Hepatocyte (in vitro differentiated cells): ENCODE measurements around the gene CALR.

Source experiments
- EZH2 ChIP-seq: fragments of 200-600 bp; sonication (generic); IDR thresholded peaks from 2 replicates; pipeline ENCODE4 v1.6.1; 2016; ENCODE audit warnings: antibody characterized with exemption, mild to moderate bottlenecking, borderline replicate concordance
- EZH2phosphoT487 ChIP-seq: fragments of 200-600 bp; sonication (generic); IDR thresholded peaks from one replicate; pipeline ENCODE4 v1.6.1; 2018; ENCODE audit warnings: antibody characterized with exemption, mild to moderate bottlenecking, low read depth, moderate library complexity; ENCODE audit not compliant: unreplicated experiment, severe bottlenecking
- TF ChIP-seq, protein P1 (sequence below): fragments of 200-600 bp; sonication (generic); IDR thresholded peaks from 2 replicates; pipeline ENCODE4 v1.5.1; 2016; ENCODE audit warnings: antibody characterized with exemption, mild to moderate bottlenecking; ENCODE audit not compliant: poor library complexity

DNA sequence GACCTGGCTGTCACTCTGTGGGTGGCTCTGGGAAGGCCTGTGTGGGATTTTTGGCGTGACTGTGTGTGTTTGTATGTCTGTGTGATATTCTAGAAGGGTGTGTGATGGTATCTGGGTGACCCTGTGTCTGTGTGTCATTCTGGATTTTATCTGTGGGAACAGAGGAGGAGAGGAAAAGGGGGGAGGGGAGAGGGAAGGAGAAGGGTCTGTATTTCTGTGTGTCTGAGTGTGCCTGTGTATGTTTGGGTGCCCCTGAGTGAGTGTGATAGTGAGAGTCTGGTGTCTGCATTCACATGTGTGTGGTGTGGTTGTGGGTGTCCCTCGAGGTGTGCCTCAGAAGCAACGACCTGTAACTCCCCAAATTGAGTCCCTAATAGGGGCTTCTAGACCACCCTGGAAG lies 48.8 kb downstream of the CALR start:
- TF ChIP-seq, protein P1, sequence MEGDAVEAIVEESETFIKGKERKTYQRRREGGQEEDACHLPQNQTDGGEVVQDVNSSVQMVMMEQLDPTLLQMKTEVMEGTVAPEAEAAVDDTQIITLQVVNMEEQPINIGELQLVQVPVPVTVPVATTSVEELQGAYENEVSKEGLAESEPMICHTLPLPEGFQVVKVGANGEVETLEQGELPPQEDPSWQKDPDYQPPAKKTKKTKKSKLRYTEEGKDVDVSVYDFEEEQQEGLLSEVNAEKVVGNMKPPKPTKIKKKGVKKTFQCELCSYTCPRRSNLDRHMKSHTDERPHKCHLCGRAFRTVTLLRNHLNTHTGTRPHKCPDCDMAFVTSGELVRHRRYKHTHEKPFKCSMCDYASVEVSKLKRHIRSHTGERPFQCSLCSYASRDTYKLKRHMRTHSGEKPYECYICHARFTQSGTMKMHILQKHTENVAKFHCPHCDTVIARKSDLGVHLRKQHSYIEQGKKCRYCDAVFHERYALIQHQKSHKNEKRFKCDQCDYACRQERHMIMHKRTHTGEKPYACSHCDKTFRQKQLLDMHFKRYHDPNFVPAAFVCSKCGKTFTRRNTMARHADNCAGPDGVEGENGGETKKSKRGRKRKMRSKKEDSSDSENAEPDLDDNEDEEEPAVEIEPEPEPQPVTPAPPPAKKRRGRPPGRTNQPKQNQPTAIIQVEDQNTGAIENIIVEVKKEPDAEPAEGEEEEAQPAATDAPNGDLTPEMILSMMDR: no peak
- no peak for TF ChIP-seq EZH2
- TF ChIP-seq EZH2phosphoT487: no peak
